Endodermal cell (in vitro differentiated cells): Measurements from ENCODE around the gene ROBO3. TPM values are rescaled to one million over a fixed set of nuclear protein-coding genes. Genes with fewer than 3 reads are reported as not detected.
A peak's percentile ranks its signal among the peaks of the same experiment; 100 is the strongest.

ENCODE experiments used
- DNase-seq: peaks from one replicate; pipeline ENCODE4 v3.0.0-alpha.2; 2017
- H3K27ac ChIP-seq: 2 replicates; pipeline ENCODE4 v1.5.1; 2013; ENCODE audit warnings: mild to moderate bottlenecking, low read depth, low read length, moderate library complexity
- H3K27me3 ChIP-seq: 2 replicates; pipeline ENCODE4 v1.6.1; 2013; ENCODE audit warnings: mild to moderate bottlenecking, low read length, moderate library complexity; ENCODE audit not compliant: insufficient read depth, control insufficient read depth, poor library complexity, severe bottlenecking
- H3K36me3 ChIP-seq: 2 replicates; pipeline ENCODE4 v1.7.0; 2013; ENCODE audit warnings: mild to moderate bottlenecking, low read length, moderate library complexity; ENCODE audit not compliant: control insufficient read depth, insufficient read depth
- H3K4me1 ChIP-seq: one replicate; pipeline ENCODE4 v1.7.0; 2013; ENCODE audit warnings: low read length; ENCODE audit not compliant: control insufficient read depth, insufficient read depth
- H3K4me3 ChIP-seq: 2 replicates; pipeline ENCODE4 v1.5.1; 2013; ENCODE audit warnings: mild to moderate bottlenecking, low read length, moderate library complexity
- H3K9ac ChIP-seq: 2 replicates; pipeline ENCODE4 v1.6.1; 2013; ENCODE audit warnings: mild to moderate bottlenecking, low read length, moderate library complexity; ENCODE audit not compliant: poor library complexity, severe bottlenecking; ENCODE audit errors: extremely low read depth
- H3K9me3 ChIP-seq: 2 replicates; pipeline ENCODE4 v1.6.1; 2013; ENCODE audit warnings: mild to moderate bottlenecking, low read length, moderate library complexity; ENCODE audit not compliant: control insufficient read depth
- H3K27ac Mint-ChIP-seq: 2 replicates; pipeline ENCODE4 v1.8.0; 2020; ENCODE audit warnings: mixed read lengths
- H3K27me3 Mint-ChIP-seq: 2 replicates; pipeline ENCODE4 v1.8.0; 2021; ENCODE audit warnings: mild to moderate bottlenecking, mixed read lengths; ENCODE audit not compliant: insufficient read depth
- H3K36me3 Mint-ChIP-seq: 2 replicates; pipeline ENCODE4 v1.8.0; 2020; ENCODE audit warnings: low read depth, mixed read lengths
- H3K4me1 Mint-ChIP-seq: 2 replicates; pipeline ENCODE4 v1.8.0; 2020; ENCODE audit warnings: mixed read lengths
- H3K4me3 Mint-ChIP-seq: 2 replicates; pipeline ENCODE4 v1.8.0; 2020; ENCODE audit warnings: mild to moderate bottlenecking, moderate library complexity, mixed read lengths
- H3K9me3 Mint-ChIP-seq: 2 replicates; pipeline ENCODE4 v1.8.0; 2020; ENCODE audit warnings: mild to moderate bottlenecking, mixed read lengths
- CTCF ChIP-seq: fragments of 200-600 bp; sonication (generic); conservative IDR thresholded peaks from 2 replicates; pipeline ENCODE4 v1.5.0; 2021; ENCODE audit warnings: antibody characterized with exemption, mild to moderate bottlenecking
- whole genome bisulfite sequencing, 2 experiments: methylation state at CpG; one replicate each; pipeline versions ENCODE4 v1.1.5 to v1.1.7; 2013; ENCODE audit warnings: missing lambda C conversion rate in 2 of 2, mixed read lengths in 1 of 2; ENCODE audit not compliant: insufficient coverage in 1 of 2, insufficient read length in 1 of 2; 5-methylcytosine and 5-hydroxymethylcytosine counted together
- total RNA-seq, 2 donors: library from RNA; stranded (reverse); fragmentation: NEBNext Ultra II Directional in 1 of 2; extraction: Animal tissue kit (Norgen Biotek cat#: 25700) in 1 of 2; gene quantifications; 2 replicates in 1 of 2; 3 replicates in 1 of 2; pipeline ENCODE4 v1.2.1, GENCODE V29; 2021

ROBO3 gene
- total RNA-seq, 2 donors from 2014 or later, result 15.3 to 16.2 TPM

GRCh38 chr11:124896071-124896750 is 31.0 kb downstream of the ROBO3 start:
- H3K9ac ChIP-seq, result no peak overlapping the region
- H3K27ac ChIP-seq, result no peak overlapping the region
- H3K9me3 ChIP-seq, result no peaks in the 10 kb centered on the region
- WGBS, 2 experiments, result 86 to 93% methylated on average over 7 to 14 of the region's 16 CpGs
- Mint-ChIP-seq H3K27ac (no peak overlapping the region), H3K4me1 (peaks cover 19% of the 10 kb centered on the region), H3K36me3 (no peaks in the 10 kb centered on the region), H3K4me3 (no peak overlapping the region), H3K27me3 (peaks cover 51% of the 10 kb centered on the region), H3K9me3 (no peaks in the 10 kb centered on the region)
- H3K4me1 ChIP-seq, result peaks cover 9% of the 10 kb centered on the region
- H3K27me3 ChIP-seq, result peaks cover 41% of the 10 kb centered on the region
- H3K4me3 ChIP-seq, result no peak overlapping the region
- TF ChIP-seq CTCF, result no peak
- H3K36me3 ChIP-seq, result no peaks in the 10 kb centered on the region
- DNase-seq, result no peak

GRCh38 chr11:124896821-124897391 is 31.7 kb downstream of the ROBO3 start:
- Histone ChIP-seq H3K9me3 (no peaks in the 10 kb centered on the region), H3K36me3 (no peaks in the 10 kb centered on the region), H3K27me3 (peaks cover 45% of the 10 kb centered on the region), H3K27ac (no peak overlapping the region), H3K4me3 (no peak overlapping the region), H3K4me1 (peaks cover 9% of the 10 kb centered on the region), H3K9ac (no peak overlapping the region)
- TF ChIP-seq CTCF, result no peak
- no peak for DNase-seq
- 94 to 97% methylated on average over 6 to 9 of the region's 9 CpGs for WGBS, 2 experiments
- Mint-ChIP-seq H3K27me3 (peaks cover 58% of the 10 kb centered on the region), H3K36me3 (no peaks in the 10 kb centered on the region), H3K4me1 (peaks cover 19% of the 10 kb centered on the region), H3K27ac (no peak overlapping the region), H3K4me3 (no peak overlapping the region), H3K9me3 (no peaks in the 10 kb centered on the region)

GRCh38 chr11:124897674-124898262 is 32.5 kb downstream of the ROBO3 start, which contains the start of gene ROBO4:
Gene ROBO4 (minus strand): TSS chr11:124897865. CDS start chr11:124897795, 70 bp downstream.
- WGBS, 2 experiments, result 70 to 77% methylated on average over 5 to 12 of the region's 12 CpGs
- Mint-ChIP-seq H3K9me3 (no peaks in the 10 kb centered on the region), H3K4me3 (no peak within 1 kb of the TSS), H3K27ac (no peak within 1 kb of the TSS), H3K27me3 (peaks cover 57% of the 10 kb centered on the region), H3K36me3 (no peaks in the 10 kb centered on the region), H3K4me1 (peaks cover 19% of the 10 kb centered on the region)
- H3K4me1 ChIP-seq, result peaks cover 9% of the 10 kb centered on the region
- peak; percentile 60 for DNase-seq
- no peaks in the 10 kb centered on the region for H3K36me3 ChIP-seq
- TF ChIP-seq CTCF, result no peak
- H3K27me3 ChIP-seq, result peaks cover 40% of the 10 kb centered on the region
- no peak within 1 kb of the TSS for H3K4me3 ChIP-seq
- H3K27ac ChIP-seq, result no peak within 1 kb of the TSS
- H3K9ac ChIP-seq, result no peak within 1 kb of the TSS
- no peaks in the 10 kb centered on the region for H3K9me3 ChIP-seq
